IPS-20b (cell line): ENCODE measurements around the gene DSE.

Experiments used
- H3K27ac ChIP-seq: one replicate; pipeline ENCODE4 v1.5.1; 2013; ENCODE audit warnings: low read length
- H3K27me3 ChIP-seq: 2 replicates; pipeline ENCODE4 v1.6.1; 2013; ENCODE audit warnings: mild to moderate bottlenecking, low read length, inconsistent platforms; ENCODE audit not compliant: insufficient read depth
- H3K36me3 ChIP-seq: 2 replicates; pipeline ENCODE4 v1.6.1; 2013; ENCODE audit warnings: low read depth, mild to moderate bottlenecking, inconsistent platforms, low read length, moderate library complexity; ENCODE audit not compliant: insufficient read depth
- H3K4me1 ChIP-seq: 2 replicates; pipeline ENCODE4 v1.6.1; 2013; ENCODE audit warnings: mild to moderate bottlenecking, control low read depth, inconsistent platforms, low read length, moderate library complexity; ENCODE audit not compliant: insufficient read depth
- H3K4me3 ChIP-seq: 2 replicates; pipeline ENCODE4 v1.5.1; 2013; ENCODE audit warnings: mild to moderate bottlenecking, low read length, inconsistent platforms
- H3K9ac ChIP-seq: 2 replicates; pipeline ENCODE4 v1.6.1; 2013; ENCODE audit warnings: low read depth, mild to moderate bottlenecking, inconsistent platforms, low read length, moderate library complexity
- H3K9me3 ChIP-seq: 2 replicates; pipeline ENCODE4 v1.6.1; 2013; ENCODE audit warnings: mild to moderate bottlenecking, low read depth, low read length, inconsistent platforms; ENCODE audit not compliant: insufficient read depth

The DSE gene

DNA sequence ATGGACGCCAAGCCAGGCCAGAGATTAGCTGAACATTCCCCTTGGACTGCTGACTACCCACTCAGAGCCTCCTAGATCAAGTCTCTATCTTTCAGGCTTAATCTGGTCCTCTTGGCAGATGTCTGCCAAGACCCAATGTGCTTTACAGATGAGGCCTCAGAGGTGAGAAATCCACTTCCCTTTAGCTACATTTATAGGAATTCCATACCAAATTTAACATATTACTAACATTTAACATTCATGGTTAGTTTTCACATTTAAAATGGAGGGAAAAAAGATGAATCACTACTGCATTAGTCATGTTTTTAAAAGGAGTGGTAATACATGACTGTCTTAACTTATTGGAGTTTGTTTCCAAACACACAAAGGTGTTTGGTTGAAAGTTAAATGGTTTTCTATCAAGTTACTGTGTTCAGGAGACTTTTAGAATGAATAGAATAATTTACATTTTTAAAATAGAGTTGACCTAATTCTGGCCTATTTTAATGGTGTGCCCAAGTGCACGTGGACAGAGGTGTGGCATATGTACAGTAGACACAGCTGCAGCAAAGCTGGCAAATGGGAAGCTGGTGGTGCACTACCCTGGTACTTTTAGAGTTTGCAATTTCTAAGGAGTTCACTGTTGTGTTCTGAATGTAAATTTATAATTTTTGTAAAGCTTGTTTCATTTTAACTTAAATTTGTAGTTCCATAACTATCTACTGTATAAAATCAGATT, 48.5 kb downstream of the DSE start:
- Histone ChIP-seq H3K4me3 (no peak overlapping the region), H3K36me3 (no peaks in the 10 kb centered on the region), H3K9me3 (no peaks in the 10 kb centered on the region), H3K9ac (no peak overlapping the region), H3K27ac (no peak overlapping the region), H3K4me1 (peaks cover 14% of the 10 kb centered on the region; the same call in 1 of the 2 replicates), H3K27me3 (no peaks in the 10 kb centered on the region)

DNA sequence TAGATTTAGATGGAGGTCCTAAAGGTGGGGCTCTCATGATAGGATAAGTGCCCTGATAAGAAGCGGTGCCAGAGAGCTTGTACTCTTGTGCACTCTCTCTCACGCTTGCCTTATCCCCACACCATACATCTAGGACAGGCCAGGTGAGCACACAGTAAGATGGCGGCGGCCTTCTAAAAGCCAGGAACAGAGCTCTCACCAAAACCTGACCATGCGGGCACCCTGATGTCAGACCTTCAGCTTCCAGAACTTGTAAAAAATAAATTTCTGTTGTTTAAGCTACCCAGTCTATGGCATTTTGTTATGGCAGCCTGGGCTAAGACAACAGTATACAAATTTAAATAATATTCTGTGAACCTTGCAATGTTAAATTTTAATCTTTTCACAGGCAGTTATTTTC, 49.6 kb downstream of the DSE start:
- Histone ChIP-seq H3K9ac (no peak overlapping the region), H3K27ac (no peak overlapping the region), H3K27me3 (no peaks in the 10 kb centered on the region), H3K4me3 (no peak overlapping the region), H3K9me3 (no peaks in the 10 kb centered on the region), H3K4me1 (peaks cover 16% of the 10 kb centered on the region; the same call in 1 of the 2 replicates), H3K36me3 (no peaks in the 10 kb centered on the region)

DNA sequence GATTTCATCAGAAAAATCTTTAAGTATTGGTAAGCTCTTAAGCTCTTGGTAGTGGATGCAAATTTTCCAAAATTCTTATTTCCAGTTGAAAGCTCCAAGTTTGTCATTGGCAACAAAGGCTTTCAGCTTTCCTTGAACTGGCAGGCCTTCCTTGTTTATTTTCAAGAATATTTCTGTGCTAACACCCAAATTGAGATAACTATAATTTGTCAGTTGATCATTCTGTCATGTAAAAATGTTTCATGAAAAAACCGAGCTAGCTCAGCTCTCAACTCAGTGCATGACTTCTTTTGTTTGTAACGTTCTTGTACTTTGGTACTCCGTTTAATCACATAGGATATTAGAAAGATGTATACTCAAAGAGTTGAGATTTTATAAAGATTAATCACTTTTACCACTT, 51.5 kb downstream of the DSE start:
- Histone ChIP-seq H3K9ac (no peak overlapping the region), H3K36me3 (peaks cover 14% of the 10 kb centered on the region; the same call in 1 of the 2 replicates), H3K4me3 (no peak overlapping the region), H3K27me3 (no peaks in the 10 kb centered on the region), H3K4me1 (peaks cover 10% of the 10 kb centered on the region; the same call in 1 of the 2 replicates), H3K9me3 (no peaks in the 10 kb centered on the region), H3K27ac (no peak overlapping the region)

DNA sequence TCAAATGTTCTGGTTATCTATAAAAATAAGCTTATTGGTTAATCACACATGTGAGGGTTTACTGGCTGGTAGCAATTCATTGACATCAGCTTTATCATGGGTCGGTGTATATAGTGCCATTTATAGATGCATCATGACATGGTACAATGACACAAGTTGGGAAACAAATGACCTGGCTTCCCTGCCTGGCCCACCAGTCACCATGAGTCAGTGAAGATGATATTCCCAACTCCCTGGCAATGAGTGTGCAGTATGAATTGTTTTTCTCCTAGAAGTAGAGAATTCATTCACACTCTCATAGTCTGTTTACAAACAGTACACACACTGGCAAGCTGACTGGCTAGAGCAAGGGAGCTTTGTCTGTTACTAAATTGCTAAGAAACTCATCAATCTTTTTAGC, 53.3 kb downstream of the DSE start:
- Histone ChIP-seq H3K36me3 (peaks cover 26% of the 10 kb centered on the region; the same call in 1 of the 2 replicates), H3K27ac (no peak overlapping the region), H3K4me3 (no peak overlapping the region), H3K4me1 (peaks cover 10% of the 10 kb centered on the region; the same call in 1 of the 2 replicates), H3K9me3 (no peaks in the 10 kb centered on the region), H3K9ac (no peak overlapping the region), H3K27me3 (no peaks in the 10 kb centered on the region)

DNA sequence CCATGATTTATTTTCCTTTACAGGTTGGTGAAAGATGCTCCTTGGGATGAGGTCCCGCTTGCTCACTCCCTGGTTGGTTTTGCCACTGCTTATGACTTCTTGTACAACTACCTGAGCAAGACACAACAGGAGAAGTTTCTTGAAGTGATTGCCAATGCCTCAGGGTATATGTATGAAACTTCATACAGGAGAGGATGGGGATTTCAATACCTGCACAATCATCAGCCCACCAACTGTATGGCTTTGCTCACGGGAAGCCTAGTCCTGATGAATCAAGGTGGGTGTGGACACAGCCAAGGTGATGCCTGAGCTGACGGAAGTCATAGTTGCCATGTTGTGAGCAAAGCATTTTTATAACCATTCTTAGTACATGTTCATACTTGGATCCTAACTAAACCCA, 55.8 kb downstream of the DSE start:
- Histone ChIP-seq H3K9ac (no peak overlapping the region), H3K27ac (no peak overlapping the region), H3K4me3 (no peak overlapping the region), H3K27me3 (no peaks in the 10 kb centered on the region), H3K36me3 (peaks cover 30% of the 10 kb centered on the region; the same call in 1 of the 2 replicates), H3K9me3 (no peaks in the 10 kb centered on the region), H3K4me1 (peaks cover 16% of the 10 kb centered on the region; the same call in 1 of the 2 replicates)

DNA sequence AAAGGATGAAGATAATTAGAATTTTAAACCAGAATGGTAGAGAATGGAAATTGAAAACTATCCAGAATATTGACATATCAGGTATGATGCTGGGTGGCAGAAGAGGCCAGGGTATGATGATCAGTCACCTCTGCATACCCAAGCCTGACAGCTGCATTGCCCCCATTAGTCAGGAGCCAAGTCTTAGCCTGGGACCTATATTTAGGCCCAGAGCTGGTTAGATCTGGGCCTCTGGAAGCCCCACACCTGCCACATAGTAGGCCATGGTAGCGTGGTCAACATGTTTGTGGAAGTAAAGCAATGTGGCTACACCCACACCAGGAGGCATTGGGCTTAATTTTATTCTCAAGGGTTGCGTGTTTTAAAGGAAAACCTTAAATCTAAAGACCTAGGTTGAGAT, 58.4 kb downstream of the DSE start:
- no peak overlapping the region for H3K27ac ChIP-seq
- no peak overlapping the region for H3K4me3 ChIP-seq
- peaks cover 30% of the 10 kb centered on the region; the same call in 1 of the 2 replicates for H3K4me1 ChIP-seq
- H3K9me3 ChIP-seq, result no peaks in the 10 kb centered on the region
- H3K27me3 ChIP-seq, result no peaks in the 10 kb centered on the region
- peaks cover 45% of the 10 kb centered on the region; the same call in 1 of the 2 replicates for H3K36me3 ChIP-seq
- no peak overlapping the region for H3K9ac ChIP-seq

DNA sequence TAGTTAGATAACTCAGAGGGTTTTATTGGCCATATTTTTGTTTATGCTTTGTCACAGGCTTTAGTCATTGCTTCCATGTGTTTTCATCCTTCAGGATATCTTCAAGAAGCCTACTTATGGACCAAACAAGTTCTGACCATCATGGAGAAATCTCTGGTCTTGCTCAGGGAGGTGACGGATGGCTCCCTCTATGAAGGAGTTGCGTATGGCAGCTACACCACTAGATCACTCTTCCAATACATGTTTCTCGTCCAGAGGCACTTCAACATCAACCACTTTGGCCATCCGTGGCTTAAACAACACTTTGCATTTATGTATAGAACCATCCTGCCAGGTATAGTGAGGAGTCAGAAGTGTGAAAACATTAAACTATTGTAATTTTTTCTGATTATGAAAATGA, 60.1 kb downstream of the DSE start:
- H3K9me3 ChIP-seq, result no peaks in the 10 kb centered on the region
- H3K27me3 ChIP-seq, result no peaks in the 10 kb centered on the region
- no peak overlapping the region for H3K27ac ChIP-seq
- no peak overlapping the region for H3K4me3 ChIP-seq
- no peak overlapping the region for H3K9ac ChIP-seq
- H3K4me1 ChIP-seq, result peaks cover 24% of the 10 kb centered on the region; the same call in 1 of the 2 replicates
- H3K36me3 ChIP-seq, result peaks cover 58% of the 10 kb centered on the region; the same call in 1 of the 2 replicates

DNA sequence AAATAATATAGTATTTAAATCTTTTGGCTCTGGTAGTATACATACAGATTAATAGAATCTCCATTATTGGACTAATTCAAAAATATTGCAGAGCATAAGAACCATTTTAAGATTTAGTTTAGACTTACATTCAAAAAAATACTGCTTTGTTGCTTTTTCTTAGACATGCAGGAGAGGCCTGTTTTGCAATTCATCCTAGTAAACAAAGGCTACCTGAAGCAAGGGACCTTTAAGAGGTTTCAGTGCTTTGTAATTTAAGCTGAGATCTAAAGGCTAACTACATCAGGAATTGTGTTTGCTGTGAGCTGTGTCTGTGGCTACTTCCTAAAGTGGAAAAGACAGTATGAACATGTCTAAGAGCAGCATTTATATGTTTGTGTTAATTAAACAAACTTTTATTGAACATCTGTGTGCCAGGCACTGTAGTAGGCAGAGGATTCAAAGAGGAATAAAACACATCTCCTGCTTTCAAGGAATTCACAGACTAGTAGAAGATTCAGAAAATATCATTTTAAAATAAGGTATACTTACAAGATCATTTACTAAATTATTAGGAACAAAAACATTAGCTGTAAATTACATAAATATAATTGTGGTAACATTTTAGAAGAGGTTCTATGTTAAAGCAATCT, 61.3 kb downstream of the DSE start:
- peak overlapping the region; percentile 30; the same call in 1 of the 2 replicates for H3K9ac ChIP-seq
- no peak overlapping the region for H3K27ac ChIP-seq
- 0 out of 2 replicates have a peak overlapping the region, but pooled peaks have one; percentile 5 for H3K4me3 ChIP-seq
- peaks cover 46% of the 10 kb centered on the region; the same call in 1 of the 2 replicates for H3K36me3 ChIP-seq
- H3K9me3 ChIP-seq, result no peaks in the 10 kb centered on the region
- H3K4me1 ChIP-seq, result peaks cover 24% of the 10 kb centered on the region; the same call in 1 of the 2 replicates
- H3K27me3 ChIP-seq, result no peaks in the 10 kb centered on the region

DNA sequence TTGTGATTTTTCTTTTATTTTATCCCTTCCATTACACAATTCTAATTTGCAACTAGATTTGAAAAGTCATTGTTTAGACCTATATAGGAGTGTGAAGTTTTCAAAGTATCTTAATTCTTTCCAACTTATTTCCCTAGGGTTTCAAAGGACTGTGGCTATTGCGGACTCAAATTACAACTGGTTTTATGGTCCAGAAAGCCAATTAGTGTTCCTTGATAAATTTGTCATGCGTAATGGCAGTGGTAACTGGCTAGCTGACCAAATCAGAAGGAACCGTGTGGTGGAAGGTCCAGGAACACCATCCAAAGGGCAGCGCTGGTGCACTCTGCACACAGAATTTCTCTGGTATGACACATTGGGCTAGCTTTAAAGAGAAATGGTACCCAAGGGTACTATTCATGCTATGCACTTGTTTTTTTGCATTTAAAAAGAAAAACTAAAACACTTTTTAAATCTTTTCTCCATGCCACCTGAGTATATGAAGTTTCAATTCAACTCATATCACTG, 62.5 kb downstream of the DSE start:
- peaks cover 24% of the 10 kb centered on the region; the same call in 1 of the 2 replicates for H3K4me1 ChIP-seq
- H3K9me3 ChIP-seq, result no peaks in the 10 kb centered on the region
- H3K9ac ChIP-seq, result peak overlapping the region; percentile 30; the same call in 1 of the 2 replicates
- no peaks in the 10 kb centered on the region for H3K27me3 ChIP-seq
- H3K36me3 ChIP-seq, result peaks cover 39% of the 10 kb centered on the region; the same call in 1 of the 2 replicates
- H3K4me3 ChIP-seq, result no peak overlapping the region
- H3K27ac ChIP-seq, result peak overlapping the region; percentile 25

DNA sequence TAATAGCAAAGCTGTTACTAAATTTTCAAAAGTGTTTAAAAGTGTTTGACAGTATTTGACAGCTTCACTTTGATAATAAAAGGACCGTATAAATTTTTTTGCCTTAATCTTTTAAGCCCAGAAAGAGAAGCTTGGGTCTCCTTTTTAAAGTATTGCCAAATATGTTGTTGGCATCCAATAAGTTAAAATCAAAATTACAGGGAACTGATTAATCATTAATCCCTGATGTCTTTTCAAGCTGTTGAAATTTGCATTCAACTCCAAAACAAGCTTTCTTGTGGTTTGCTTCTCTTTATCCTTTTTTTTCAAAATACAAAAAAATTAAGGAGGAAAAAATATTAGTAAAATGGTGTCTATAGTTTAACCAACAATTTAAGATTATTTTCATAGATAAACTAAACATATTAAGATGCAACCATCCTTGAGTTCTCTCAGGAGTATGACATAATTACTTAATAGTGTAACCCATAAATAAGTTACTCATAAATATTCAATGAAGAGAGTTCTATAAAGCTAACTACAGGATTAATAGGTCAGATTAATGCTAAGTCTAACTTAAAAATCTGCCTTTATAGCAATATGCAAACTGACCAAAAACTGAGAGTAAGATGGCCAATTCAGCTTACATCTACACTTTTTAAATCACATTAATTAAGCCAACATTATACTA, 63.4 kb downstream of the DSE start:
- Histone ChIP-seq H3K9me3 (no peaks in the 10 kb centered on the region), H3K36me3 (peaks cover 30% of the 10 kb centered on the region; the same call in 1 of the 2 replicates), H3K4me3 (no peak overlapping the region), H3K27me3 (no peaks in the 10 kb centered on the region), H3K9ac (no peak overlapping the region), H3K4me1 (peaks cover 30% of the 10 kb centered on the region; the same call in 1 of the 2 replicates), H3K27ac (no peak overlapping the region)

DNA sequence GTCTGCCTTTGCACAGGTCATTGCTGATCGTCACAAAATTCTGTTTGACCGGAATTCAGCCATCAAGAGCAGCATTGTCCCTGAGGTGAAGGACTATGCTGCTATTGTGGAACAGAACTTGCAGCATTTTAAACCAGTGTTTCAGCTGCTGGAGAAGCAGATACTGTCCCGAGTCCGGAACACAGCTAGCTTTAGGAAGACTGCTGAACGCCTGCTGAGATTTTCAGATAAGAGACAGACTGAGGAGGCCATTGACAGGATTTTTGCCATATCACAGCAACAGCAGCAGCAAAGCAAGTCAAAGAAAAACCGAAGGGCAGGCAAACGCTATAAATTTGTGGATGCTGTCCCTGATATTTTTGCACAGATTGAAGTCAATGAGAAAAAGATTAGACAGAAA, 65.8 kb downstream of the DSE start:
- Histone ChIP-seq H3K4me3 (no peak overlapping the region), H3K9ac (no peak overlapping the region), H3K27ac (no peak overlapping the region), H3K27me3 (no peaks in the 10 kb centered on the region), H3K9me3 (no peaks in the 10 kb centered on the region), H3K4me1 (peaks cover 33% of the 10 kb centered on the region; the same call in 1 of the 2 replicates), H3K36me3 (peaks cover 28% of the 10 kb centered on the region; the same call in 1 of the 2 replicates)
